DLD1 (cell line): Measurements from ENCODE around the gene INTS6.

Experiments used
- in situ Hi-C: cut with HindIII; loops from 2 replicates; pipeline ENCODE4 v1.10.0; 2017; ENCODE audit warnings: low sequenced_read_pairs

The INTS6 gene

GRCh38 chr13:51325837-51326236 is 127.0 kb downstream of the INTS6 start:
- in situ Hi-C loops, result no loop called here

GRCh38 chr13:51324714-51325420 is 128.0 kb downstream of the INTS6 start:
- in situ Hi-C loops, result no loop called here

GRCh38 chr13:51323824-51324511 is 128.9 kb downstream of the INTS6 start:
- in situ Hi-C loops, result no loop called here

GRCh38 chr13:51322826-51323225 is 130.0 kb downstream of the INTS6 start:
- in situ Hi-C loops, result no loop called here

- in situ Hi-C loops, result no loop called here
These were observed 131.0 kb downstream of the INTS6 start for GRCh38 chr13:51321836-51322235.

- in situ Hi-C loops, result no loop called here
These were observed 134.0 kb downstream of the INTS6 start for GRCh38 chr13:51318876-51319275.

GRCh38 chr13:51318015-51318414 is 134.8 kb downstream of the INTS6 start:
- in situ Hi-C loops, result no loop called here

- in situ Hi-C loops, result no loop called here
These were observed 135.6 kb downstream of the INTS6 start for GRCh38 chr13:51317262-51317661.

GRCh38 chr13:51313619-51314018 is 139.2 kb downstream of the INTS6 start:
- in situ Hi-C loops, result no loop called here

- in situ Hi-C loops, result no loop called here
These were observed 140.8 kb downstream of the INTS6 start for GRCh38 chr13:51311957-51312520.
